Activated CD8-positive, alpha-beta memory T cell treated with anti-CD3 and anti-CD28 coated beads, Interleukin-2, amount 50 U/mL, for 24 hours (primary cell): Measurements from ENCODE around the gene LIFR.

Experiments
- DNase-seq: peaks from one replicate; pipeline ENCODE4 v3.0.0-alpha.2; 2020; ENCODE audit errors: extremely low read depth

The LIFR gene

DNA sequence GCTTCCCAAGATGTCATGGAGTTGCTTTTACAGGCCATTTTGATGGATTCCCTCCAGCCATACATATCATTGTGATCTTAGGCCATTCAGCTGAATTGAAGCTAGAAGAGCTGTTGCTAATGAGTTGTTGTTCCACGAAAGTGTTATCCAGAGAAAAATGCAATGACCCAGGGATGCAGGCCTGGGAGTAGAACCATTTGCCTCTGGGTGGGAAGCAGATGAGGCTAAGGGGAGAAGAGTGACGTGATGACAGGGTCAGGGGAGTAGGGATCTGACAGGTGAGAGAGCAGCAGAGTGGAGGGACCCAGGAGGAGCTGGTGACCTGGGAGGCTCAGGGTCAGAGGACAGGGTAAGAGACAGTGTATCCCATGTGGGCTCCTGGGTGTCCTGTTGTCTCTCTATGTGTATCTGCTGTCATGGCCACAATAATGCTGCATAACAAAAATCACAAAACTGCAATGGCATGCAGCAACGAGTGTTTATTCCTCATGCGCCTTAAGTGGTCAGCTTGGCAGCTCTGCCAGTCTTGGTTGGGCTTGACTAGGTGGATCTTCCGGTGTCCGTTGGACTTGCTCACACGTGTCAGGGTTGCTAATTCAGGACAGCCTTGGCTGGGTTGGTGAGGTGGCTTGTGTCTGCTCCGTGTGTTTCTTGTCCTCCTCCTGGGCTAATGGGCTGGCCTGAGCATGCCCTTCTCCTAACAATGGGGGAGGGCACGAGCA, 90.6 kb downstream of the LIFR start:
- no peak for DNase-seq

DNA sequence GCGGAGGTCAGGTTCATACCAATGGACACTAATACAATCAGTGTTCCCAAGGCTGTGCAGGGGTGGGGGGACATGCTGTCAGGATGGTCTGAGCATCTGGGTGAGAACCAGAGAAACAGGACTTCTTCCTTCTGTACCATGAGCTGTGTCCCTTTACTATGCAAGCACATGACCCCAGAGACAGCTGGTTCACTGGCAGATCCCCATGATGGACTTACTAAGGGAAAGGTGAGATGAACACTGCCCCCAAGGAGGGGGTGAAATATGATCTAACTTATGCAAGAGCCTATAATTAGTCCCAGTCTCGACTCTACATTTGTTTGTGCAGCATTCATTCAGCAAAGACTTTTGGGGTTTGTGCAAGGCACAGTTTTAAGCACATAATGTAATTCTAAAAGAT, 91.4 kb downstream of the LIFR start:
- no peak for DNase-seq

DNA sequence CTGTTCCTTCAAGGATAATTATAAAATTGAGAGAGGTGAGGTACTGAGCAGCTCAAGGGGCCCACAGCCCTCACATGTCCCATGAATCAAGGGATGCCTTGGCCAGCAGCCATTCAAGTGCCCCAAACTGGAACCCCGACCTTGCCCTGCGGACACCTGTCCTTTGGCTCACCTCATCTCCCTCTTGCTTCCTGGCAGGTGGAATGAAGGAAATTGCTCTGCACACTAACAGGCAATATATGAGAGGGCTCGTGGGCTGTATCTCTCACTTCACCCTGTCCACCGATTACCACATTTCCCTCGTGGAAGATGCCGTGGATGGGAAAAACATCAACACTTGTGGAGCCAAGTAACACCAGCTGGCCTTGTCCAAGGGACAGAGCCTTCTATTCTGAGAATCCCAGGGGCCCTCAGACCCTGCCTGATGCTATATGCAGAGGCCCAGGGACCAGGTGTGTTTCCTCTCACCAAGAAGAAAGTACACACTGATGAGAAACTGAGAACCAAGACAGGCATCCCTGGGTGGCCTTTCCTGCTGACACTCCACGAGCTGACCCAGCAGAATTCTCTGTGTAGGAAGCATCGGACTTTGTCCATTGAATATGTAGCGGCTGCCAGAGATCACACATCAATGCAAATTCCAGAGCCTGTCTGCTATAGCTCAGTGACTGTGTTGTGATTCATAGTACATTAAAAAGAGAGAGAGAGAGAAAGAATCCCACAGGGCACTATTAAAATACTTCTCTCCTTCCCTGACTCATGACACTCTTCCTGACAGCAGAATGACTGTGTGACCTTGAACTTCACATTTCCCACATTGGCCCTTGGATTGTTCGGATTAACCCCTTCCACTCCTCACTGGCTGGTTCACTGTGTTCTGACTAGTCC, 92.6 kb downstream of the LIFR start:
- DNase-seq: no peak

DNA sequence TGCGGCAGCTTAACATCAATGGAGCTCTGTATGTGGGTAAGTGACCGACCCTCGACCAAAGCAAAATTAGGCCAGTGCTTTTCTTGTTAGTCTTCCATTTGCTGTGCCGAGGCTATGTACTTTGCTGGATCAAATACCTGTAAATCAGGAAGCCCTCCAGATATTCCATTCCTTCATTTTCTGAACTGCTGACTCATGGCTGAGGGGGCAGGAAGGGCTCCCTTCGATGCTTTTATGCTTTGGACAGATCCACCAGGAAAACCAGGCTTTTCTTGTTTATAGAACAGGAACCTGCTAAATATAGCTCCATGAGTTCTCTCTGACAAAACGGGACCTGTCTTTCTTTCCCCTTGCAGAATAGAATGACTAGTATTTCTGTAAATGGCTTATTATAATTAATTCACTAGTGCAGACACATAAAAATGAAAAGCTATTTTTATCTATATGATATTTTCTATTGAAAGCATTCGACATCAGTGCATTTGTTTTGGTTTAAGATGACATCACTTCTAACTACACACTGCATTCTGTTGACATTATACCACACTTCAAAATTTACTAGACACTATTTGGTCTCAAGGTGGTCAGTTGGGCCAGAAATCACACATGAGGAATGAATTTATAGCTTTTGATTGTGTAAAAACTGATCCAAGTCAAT, 93.3 kb downstream of the LIFR start:
- no peak for DNase-seq

DNA sequence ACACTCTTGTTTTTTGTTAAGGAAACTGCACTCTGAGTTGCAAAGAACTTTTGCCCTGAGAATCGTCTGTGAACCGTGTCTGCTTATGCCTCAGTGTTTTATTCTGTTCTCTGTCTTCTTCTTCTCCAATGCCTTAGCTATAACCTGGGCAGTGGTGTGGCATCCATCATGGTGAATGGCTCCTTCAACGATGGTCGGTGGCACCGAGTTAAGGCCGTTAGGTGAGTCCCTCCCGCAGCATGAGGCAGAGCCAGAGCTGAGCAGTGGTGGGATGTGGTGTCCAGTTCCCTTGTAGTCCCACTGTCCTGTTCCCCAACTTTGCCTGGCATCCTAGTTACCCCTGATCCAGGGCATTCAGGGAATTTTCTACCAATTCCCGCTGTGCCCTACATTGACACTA, 98.3 kb downstream of the LIFR start:
- no peak for DNase-seq

DNA sequence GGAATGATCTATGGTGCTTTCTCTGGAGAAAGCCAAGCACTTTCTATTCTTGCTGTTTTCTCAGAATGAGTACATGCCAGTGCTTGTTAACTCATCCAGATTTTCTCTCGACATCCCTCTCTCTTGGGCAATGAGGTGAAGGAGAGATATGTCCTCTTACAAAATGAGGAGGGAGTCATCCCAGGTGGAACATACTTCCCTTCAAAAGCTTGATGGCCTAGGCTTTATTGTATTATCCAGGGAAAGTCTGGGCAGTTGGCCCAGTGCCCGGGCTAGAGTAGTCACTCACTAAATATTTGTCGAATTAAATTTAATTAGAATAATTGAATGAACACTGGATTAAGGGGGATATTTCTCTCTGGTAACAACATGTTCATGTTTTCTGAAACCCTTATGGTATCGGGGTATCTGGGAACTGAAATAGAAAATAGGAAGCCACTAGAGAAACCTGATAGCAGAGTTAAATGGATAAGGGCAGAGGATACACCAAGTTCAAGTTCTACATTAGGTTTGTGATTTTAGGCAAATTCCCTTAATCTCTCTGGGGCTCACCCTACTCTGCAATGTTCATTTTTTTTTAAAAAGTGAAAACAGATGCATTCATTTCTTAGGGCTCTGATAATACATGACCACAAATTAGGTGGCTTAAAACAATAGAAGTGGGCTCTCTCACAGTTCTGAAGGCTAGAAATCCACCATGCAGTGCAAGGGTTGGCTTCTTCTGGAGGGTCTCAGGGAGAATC, 99.6 kb downstream of the LIFR start:
- DNase-seq: no peak

DNA sequence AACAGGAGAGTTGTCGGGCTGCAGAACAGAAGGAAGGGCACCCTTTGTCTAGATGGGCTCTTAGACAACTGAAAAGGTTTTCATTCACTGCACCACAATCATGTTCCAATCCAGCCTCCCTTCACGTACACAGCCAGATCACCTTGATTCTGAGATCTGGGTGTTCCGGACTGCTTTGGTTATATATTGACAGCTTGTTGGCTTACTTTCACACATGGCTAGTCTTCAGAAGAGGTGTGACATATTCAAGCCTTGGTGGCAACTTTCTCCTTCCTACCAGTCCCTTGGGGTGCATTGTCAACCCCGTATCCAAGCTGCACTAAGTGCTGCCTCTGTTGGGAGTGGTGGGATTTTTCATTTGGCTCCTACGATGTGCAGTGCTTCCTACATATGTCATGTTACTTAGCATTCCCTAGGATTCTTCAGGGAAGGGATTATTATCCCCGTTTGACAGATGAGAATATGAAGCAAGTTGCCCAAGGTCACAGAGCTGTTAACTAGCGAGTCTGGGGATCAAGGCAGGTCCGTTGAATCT, 100.6 kb downstream of the LIFR start:
- no peak for DNase-seq

DNA sequence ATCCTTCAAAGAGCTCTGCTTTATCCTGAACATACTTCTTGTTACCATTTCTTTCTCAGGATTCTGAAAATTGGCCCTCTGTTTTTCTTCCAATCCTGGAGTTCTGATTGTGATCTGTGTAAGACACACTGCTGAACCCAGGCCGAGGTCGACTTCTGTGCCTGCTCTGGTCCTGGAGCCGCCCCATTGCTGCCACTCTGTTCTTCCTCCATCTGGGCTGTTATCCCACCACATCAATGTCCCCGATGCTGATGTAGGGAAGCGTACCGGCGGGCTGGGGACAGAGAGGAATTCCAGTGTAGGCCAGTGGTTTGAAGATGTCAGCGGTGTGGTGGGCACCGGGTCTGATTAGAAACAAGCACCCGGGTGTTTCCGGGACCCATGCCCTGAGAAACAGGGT, 102.5 kb downstream of the LIFR start:
- DNase-seq: no peak

DNA sequence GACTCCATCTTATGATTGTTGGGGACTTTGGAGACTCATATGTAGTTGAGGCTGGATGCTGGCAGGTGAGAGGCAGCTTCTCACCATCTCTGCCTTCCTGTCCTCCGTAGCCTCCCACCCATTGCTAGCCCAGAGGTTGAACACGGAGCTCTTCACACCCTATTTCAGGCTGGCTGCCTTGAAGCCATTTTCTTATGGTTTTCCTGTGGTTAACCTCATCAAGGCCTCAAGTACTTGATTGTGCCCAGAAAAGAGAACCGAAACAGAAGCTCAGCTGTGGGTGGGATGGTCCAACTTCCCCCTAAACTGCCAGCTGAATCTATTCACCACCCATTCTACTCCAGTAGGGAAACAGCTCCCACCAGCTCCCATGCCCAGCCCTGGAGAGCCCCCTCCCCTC, 102.9 kb downstream of the LIFR start:
- DNase-seq: no peak

DNA sequence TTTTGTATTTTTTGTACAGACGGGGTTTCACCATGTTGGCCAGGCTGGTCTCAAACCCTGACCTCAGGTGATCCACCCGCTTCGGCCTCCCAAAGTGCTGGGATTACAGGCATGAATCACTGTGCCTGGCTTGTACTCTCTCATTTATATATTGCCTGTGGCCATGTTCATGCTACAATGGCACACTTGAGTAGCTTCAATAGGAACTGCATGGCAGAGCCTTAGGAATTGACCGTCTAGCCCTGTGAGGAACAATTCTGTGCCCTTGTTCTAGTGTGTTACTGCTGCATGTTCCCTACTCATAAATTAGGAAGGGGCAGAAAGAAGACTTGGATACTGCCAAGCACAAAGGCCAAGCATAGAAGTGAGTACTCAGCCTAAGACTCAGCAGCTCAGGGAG, 104.2 kb downstream of the LIFR start:
- no peak for DNase-seq

DNA sequence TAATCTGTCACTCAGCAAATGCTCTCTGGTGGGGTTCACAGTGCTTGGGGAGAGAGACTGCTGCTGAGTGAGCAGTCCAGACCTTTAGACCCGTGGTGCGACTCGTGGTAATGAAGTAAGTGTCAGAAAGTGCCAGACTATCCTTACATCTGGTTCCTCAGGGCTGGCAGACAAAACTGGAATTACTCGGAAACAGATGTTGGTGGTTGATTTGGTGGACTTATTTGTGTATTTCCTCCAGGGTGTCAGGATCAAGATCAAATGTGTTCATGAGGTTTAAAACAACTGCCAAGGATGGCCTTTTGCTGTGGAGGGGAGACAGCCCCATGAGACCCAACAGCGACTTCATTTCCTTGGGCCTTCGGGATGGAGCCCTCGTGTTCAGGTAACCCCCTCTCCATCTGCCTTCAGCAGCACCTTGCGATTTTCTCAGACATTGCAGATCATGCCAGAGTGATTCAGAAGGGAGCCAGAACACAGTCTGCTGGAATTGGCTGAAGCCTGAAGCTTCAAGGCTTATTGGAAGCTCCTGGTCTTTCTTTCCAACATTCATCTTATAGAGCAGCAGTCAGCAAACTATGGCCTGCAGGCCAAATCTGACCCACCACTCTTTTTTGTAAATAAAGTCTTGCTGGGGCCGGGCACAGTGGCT, 105.2 kb downstream of the LIFR start:
- no peak for DNase-seq

DNA sequence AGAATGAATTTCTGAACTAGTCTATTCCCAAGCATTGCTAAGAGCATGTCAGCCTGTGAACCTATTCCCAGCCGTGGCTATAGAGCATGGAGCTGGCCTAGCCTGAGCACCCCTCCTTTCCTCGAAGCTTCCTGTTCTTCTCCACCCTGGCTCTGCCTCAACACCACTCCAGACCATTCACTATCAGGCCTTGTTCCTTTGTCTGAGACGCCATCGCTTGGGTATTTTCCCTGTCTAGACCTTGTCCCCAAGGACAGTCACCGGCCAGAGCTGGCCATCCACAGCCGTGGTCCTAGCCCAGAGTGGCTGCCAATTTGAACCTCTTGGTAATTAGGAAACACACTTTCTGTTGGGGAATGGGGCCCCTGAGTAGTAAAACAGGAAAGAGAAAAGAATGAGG, 105.8 kb downstream of the LIFR start:
- no peak for DNase-seq

DNA sequence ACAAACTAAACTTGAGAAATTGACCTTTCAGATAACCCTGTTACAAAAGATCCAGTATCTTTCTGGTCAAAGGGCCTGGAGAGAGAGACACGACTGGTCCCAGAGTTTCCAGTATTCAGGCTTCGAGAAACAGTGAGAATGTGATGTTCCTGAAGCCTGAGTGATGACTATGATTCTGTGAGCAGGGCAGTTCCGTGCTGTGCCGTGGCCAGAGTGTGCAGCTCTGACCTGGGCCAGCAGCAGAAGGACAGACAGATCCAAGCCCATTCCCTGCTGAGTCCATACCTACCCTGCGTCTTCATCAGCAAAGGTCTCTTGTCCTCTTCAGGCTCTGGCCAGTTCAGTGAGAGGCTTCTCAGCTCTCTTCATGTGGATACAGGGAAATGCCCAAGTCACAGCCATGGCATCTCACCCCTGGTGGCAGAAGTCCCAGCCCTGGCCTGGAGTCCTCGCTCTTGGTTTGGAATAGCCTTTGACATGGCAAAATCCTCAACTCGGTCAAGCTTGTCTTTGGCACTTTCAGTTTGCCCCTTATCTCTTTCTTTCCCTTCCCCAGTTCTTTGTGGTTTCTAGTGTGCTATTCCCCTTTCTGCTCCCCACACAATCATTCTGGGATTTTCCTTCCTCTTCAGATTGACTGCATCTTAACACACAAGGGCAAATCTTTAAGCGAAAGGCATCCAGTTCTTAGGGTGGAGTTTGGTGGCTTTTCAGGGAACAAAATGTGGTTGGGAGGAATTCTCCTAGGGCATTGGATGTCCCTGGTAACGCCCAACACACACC, 107.7 kb downstream of the LIFR start:
- no peak for DNase-seq

DNA sequence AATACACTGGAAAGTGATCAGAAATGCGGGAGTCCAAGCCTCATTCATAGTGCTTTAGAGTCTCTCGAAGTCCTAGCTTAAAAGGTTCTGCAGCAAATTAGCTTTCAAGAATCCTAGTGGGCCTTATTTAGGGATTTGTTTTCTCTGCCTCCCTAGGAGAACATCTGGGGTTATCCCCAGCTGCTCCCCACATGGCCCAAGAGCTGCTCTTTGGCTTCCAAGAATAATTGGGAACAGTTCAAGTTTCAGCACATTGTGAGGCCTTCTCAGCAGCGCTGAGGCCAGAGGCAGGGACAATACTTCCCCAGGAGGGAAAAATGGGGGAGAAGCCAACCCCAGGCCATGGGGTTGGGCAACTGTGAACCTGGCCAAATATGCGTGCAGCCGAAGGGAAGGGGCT, 108.7 kb downstream of the LIFR start:
- no peak for DNase-seq

DNA sequence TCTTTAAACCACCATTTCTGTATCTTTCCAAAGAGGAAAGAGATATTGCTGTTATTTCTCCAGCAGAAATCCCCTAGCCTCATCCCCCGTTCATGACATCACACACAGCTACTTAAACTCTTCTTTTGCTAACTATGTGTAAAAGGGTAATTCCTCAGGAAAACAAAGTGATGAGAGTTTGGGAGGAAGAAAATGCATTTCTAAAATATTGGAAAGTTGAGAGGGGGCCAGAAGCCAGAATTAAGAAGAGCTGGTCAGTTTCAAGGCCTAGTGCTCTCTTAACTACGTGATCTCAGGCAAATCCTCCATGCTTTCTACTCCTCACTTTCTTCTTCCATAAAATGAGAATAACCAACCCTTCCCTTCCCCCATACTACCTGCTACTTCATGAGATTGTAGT, 109.4 kb downstream of the LIFR start:
- DNase-seq: no peak

DNA sequence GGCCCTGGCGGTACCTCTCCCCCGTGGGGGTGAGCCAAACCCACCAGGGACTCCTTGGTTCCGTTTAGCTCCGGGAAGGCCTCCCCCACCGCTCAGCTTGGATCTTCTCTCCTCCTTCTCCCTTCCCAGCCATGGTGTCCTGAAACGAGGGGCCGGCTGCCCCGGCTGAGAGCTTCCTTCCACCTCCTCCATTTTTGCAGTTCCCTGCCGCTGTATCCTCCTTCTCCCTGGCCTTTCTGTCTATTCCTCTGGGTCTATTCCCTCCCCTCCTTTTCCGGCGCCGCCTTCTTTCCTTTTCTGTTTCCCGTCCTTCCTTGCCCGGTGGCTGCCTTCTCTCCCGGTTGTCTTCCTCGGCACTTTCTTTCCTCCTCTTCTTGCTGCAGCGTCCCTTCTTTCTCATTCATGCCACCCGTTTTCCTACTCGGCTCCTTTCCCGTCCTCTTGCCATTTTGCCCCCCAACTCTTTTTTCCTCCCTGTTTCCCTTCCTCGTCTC, 110.4 kb downstream of the LIFR start:
- DNase-seq: no peak

DNA sequence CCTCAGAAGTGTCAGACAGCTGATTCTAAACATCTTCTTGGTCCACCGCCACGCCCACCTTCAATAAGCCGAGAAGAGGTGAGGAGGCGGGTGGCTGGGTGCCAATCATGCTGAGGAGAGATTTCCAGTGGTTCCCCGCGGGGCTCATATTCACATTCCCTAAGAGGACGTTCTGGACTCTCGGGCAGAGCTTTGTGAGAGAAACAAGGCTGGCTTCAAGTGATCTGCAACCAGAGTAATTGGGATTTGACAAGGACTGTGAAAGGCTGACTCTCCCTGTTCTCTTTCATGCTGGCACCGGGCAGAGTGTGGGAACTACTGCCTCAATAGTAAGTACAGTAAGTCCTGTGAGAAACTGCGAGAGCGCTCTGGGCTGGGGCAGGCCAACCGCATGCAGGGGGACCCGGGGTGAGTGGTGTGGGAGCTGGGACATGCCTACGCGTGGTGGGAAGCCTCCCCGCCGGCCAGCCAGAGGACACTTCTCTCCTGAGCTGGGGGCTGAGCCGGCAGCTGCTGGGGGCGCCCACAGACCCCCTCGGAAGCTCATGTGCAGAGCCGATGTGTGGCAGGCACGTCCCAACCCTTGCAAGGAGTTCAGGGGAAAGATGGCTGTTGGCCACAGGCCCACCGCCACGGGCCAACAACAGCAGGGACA, 110.9 kb downstream of the LIFR start:
- DNase-seq: no peak

DNA sequence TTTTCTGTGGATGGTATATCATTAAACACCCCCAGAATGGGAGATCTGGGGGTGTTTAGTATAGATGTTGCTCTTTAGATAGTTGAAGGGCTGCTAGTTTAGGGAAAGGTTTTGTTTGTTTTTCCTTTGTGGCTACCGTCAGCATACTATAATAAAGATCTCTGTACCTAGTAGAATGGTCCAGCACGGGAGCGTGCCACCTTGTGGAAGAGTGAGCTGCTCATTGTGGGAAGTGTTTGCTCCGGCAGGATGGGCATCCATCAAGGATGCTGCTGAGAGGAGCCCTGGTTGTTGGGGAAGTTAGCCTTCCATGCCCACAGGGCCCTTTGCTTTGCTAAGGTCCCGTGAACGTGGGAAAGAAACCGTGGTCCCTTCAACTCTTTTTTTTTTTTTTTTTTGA, 113.1 kb downstream of the LIFR start:
- no peak for DNase-seq

DNA sequence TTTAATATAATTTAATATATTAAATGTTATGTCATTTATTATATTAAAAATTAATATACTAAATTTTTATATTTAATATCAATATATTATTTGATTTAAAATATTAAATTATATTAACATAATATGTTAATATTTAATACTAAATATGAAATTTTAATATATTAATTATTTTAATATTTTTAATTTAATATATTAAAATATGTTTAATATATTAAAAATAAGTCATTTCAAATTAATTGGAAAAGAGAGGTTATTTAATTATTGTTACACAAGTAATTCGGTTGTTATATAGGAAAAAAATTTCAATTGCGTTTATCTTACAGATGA, 114.2 kb downstream of the LIFR start:
- no peak for DNase-seq
